ENCODE data around the gene DCST2.
"Not testable (repeated sequence)": the region's sequence is repeated elsewhere in the genome, so short reads cannot be mapped to it uniquely, and the experiment has no call there.

Gene DCST2

DNA sequence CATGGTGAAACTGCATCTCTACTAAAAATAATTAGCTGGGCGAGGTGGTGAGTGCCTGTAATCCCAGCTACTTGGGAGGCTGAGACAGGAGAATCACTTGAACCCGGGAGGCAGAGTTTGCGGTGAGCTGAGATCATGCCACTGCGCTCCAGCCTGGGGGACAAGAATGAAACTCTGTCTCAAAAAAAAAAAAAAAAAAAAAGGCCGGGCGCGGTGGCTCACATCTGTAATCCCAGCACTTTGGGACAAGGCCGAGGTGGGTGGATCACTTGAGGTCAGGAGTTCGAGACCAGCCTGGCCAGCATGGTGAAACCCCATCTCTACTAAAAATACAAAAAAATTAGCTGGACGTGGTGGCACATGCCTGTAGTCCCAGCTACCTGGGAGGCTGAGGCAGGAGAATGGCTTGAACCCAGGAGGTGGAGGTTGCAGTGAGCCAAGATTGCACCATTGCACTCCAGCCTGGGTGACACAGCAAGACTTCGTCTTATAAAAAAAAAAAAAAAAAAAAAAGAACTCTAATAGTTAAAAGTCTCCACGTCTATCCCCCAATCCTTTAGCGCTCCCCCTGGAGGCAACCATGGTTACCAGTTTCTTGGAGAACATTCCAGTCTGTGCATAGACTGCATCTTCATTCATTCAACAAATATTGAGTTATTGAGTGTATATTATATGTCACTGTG lies 38.1 kb downstream of the DCST2 start:
- H3K4me3 ChIP-seq (ENCODE audit: low read depth, low read length), result not testable (repeated sequence)
- TF ChIP-seq, protein P1, sequence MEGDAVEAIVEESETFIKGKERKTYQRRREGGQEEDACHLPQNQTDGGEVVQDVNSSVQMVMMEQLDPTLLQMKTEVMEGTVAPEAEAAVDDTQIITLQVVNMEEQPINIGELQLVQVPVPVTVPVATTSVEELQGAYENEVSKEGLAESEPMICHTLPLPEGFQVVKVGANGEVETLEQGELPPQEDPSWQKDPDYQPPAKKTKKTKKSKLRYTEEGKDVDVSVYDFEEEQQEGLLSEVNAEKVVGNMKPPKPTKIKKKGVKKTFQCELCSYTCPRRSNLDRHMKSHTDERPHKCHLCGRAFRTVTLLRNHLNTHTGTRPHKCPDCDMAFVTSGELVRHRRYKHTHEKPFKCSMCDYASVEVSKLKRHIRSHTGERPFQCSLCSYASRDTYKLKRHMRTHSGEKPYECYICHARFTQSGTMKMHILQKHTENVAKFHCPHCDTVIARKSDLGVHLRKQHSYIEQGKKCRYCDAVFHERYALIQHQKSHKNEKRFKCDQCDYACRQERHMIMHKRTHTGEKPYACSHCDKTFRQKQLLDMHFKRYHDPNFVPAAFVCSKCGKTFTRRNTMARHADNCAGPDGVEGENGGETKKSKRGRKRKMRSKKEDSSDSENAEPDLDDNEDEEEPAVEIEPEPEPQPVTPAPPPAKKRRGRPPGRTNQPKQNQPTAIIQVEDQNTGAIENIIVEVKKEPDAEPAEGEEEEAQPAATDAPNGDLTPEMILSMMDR (IDR thresholded peaks at IDR 0.05; ENCODE audit: borderline replicate concordance, insufficient read depth, low read depth, low read length), result peak; percentile 18; the same call in 1 of the 2 replicates

DNA sequence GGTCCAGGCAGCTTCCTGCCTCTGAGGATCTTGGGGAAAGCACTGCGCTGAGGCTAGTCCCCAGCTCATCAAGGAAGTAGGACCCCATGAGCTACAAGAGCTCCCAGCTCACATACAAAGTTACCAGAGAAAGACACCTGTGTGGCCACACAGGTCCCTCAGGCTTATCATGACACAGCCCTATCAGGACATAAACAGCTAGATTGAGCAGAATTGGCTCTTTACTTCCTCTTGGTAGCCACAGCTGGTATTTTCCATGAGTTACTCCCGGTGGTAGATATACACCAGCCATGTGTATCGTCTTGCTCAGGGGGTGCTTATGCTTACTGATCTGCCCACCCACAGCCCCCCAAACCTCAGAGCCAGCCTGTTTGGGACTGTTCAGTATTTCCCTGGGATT lies 39.0 kb downstream of the DCST2 start:
- no peak overlapping the region for H3K4me3 ChIP-seq (ENCODE audit: low read depth, low read length)
- TF ChIP-seq, protein P1 (IDR thresholded peaks at IDR 0.05; ENCODE audit: borderline replicate concordance, insufficient read depth, low read depth, low read length), result no peak

DNA sequence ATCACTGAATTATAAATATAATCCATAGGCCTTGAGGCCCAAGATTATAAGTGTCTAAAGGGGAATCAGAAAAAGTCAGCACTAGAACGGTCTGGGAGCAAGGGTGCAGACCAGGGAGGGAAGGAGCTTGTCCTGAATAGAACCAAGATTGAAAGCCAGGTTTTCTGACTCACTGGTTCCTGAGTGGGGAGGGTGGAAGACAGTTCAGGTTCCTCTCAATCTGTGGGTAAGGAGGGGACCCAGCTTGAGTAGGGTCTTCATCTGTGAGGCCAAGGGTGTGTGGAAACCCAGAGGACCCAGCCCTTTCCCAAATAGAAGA lies 39.4 kb downstream of the DCST2 start:
- TF ChIP-seq, protein P1 (IDR thresholded peaks at IDR 0.05; ENCODE audit: borderline replicate concordance, insufficient read depth, low read depth, low read length), result no peak

DNA sequence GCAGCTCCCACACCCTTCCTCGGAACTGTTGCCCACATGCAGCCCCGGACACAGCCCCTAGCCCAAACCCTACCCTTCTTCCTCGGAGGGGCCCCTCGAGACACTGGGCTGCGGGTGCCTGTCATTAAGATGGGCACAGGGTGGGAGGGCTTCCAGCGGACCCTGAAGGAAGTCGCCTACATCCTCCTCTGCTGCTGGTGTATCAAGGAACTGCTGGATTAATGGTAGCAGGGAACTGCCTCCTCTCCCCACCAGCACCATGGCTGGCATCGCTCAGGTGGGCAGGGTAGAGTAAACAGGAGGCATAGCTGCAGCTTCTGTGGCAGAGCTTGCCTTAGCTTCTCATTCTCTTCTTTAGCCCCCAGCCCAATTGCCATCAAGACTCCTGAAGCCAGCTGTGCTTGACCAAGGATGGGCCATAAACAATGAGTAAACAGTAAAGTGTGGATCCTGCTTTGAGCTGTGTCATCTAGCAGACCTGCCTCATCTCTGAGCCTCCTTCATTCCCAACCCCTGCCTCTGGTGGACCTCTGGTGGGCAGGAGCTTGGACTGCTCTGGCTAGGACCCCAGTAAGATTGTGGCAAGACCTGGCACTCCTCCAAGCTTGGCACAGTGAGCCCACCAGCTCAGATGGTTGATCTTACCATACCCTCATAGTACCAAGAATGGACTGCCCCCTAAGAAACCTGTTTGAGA lies 39.9 kb downstream of the DCST2 start, which contains the start of gene LENEP:
TSS of gene LENEP (plus strand) at position 15 of the 697 bp plus-strand sequence. CDS start at position 37, 22 bp downstream.
- TF ChIP-seq, protein P1 (IDR thresholded peaks at IDR 0.05; ENCODE audit: borderline replicate concordance, insufficient read depth, low read depth, low read length), result no peak
- H3K4me3 ChIP-seq (ENCODE audit: low read depth, low read length), result no peak within 1 kb of the TSS

More for the DNA sequence above, 39.4 kb downstream of the DCST2 start:
- H3K4me3 ChIP-seq (ENCODE audit: low read depth, low read length), result no peak overlapping the region

DNA sequence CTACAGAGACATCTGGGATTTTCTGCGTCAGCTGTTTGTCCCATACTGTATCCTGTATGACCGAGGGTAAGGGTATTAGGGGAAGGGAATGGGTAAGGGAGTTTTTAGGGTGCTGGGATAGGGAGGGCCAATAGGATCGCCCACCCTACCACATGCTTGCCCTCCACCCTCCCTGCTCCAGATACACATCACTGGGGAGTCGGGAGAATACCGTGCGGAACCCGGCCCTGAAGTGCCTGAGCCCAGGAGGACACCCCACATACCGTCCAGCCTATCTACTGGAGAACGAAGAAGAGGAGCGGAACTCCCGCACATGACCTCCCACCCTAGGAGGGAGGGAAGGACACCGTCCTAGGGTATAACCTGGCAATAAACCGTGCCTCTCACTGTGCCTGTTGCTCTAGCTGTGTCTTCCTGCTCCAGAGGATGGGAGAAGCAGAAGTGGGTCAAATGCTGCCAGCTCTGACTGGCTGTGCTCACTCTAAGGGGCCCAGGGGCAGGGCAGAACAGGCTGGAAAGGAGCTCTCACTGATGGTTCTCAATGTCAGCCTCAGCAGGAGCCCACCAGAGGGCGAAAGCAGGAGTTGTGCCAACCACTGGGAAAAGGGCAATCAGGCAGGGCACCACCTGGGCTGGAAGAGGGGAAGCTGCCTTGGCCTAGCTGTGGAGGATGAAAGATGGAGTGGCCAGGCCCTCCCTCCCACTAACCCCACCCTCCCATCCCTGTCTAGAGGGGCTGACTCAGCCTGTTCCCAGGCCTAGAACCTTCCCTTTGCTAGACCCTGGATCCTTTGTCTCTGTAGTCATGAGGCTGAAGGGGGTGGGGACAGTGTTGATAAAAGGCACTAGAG lies 40.6 kb downstream of the DCST2 start:
- no peak overlapping the region for H3K4me3 ChIP-seq (ENCODE audit: low read depth, low read length)
- TF ChIP-seq, protein P1 (IDR thresholded peaks at IDR 0.05; ENCODE audit: borderline replicate concordance, insufficient read depth, low read depth, low read length), result 0 out of 2 replicates have a peak, but pooled peaks have one; percentile 3

DNA sequence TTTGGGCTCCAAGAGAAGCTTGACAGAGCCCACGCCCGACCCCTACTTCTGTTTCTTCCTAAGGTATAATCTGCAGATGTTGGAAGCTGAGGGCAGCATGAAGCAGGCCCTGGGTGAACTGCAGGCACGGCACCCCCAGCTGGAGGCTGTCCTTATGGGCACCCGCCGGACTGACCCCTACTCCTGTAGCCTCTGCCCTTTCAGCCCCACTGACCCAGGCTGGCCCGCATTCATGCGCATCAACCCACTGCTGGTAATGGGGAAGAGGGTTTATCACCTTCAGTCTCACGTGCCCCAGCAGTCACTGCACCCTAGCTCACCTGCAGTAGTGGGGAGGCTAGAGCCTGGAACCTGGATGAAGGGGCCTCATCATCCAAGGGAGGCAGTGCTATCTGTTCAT lies 43.3 kb downstream of the DCST2 start:
- TF ChIP-seq, protein P1 (IDR thresholded peaks at IDR 0.05; ENCODE audit: borderline replicate concordance, insufficient read depth, low read depth, low read length), result no peak
- H3K4me3 ChIP-seq (ENCODE audit: low read depth, low read length), result no peak overlapping the region

Data from GM12875 (cell line).